WERI-Rb-1 (cell line): Measurements from ENCODE around the gene ITPR2.

Source experiments
- DNase-seq: peaks from one replicate; pipeline ENCODE4 v3.0.0-alpha.2; 2020
- H3K27ac ChIP-seq: fragments of 250-450 bp; sonication (Bioruptor Pico); 2 replicates; pipeline ENCODE4 v1.5.1; 2020; ENCODE audit warnings: mild to moderate bottlenecking, moderate library complexity
- H3K27me3 ChIP-seq: fragments of 250-450 bp; sonication (Bioruptor Pico); 2 replicates; pipeline ENCODE4 v1.5.1; 2021; ENCODE audit warnings: mild to moderate bottlenecking, low read depth, moderate library complexity; ENCODE audit not compliant: insufficient read depth, severe bottlenecking
- H3K36me3 ChIP-seq: fragments of 250-450 bp; sonication (Bioruptor Pico); 2 replicates; pipeline ENCODE4 v1.5.1; 2020; ENCODE audit warnings: mild to moderate bottlenecking, moderate library complexity
- H3K4me3 ChIP-seq: 2 replicates; pipeline ENCODE4 v1.5.1; 2011; ENCODE audit warnings: low read depth, mild to moderate bottlenecking, control low read depth, low read length
- H3K9me3 ChIP-seq: fragments of 250-450 bp; sonication (Bioruptor Pico); 2 replicates; pipeline ENCODE4 v1.5.1; 2021; ENCODE audit warnings: mild to moderate bottlenecking, moderate library complexity; ENCODE audit not compliant: severe bottlenecking
- CTCF ChIP-seq: IDR thresholded peaks from 2 replicates; pipeline ENCODE4 v1.5.1; 2011; ENCODE audit warnings: low read depth, mild to moderate bottlenecking, control low read depth, inconsistent platforms, low read length

ITPR2 gene

GRCh38 chr12:26554332-26554731, 278.7 kb downstream of the ITPR2 start:
- no peaks in the 10 kb centered on the region for H3K36me3 ChIP-seq
- H3K27ac ChIP-seq: no peak overlapping the region
- no peak for DNase-seq
- no peaks in the 10 kb centered on the region for H3K27me3 ChIP-seq
- no peaks in the 10 kb centered on the region for H3K9me3 ChIP-seq
- no peak for TF ChIP-seq CTCF
- no peak overlapping the region for H3K4me3 ChIP-seq

- DNase-seq: no peak
- no peak overlapping the region for H3K4me3 ChIP-seq
- H3K27ac ChIP-seq: no peak overlapping the region
- no peak for TF ChIP-seq CTCF
- no peaks in the 10 kb centered on the region for H3K36me3 ChIP-seq
- no peaks in the 10 kb centered on the region for H3K27me3 ChIP-seq
- no peaks in the 10 kb centered on the region for H3K9me3 ChIP-seq
These were observed 281.6 kb downstream of the ITPR2 start for GRCh38 chr12:26551385-26551784.

- no peak for DNase-seq
- H3K4me3 ChIP-seq: no peak overlapping the region
These were observed 284.8 kb downstream of the ITPR2 start for GRCh38 chr12:26548227-26548626.

GRCh38 chr12:26546535-26547314, 286.3 kb downstream of the ITPR2 start:
- Histone ChIP-seq H3K36me3 (no peaks in the 10 kb centered on the region), H3K9me3 (no peaks in the 10 kb centered on the region), H3K4me3 (no peak overlapping the region), H3K27me3 (no peaks in the 10 kb centered on the region), H3K27ac (no peak overlapping the region)
- no peak for TF ChIP-seq CTCF
- no peak for DNase-seq

More at GRCh38 chr12:26548227-26548626, 284.8 kb downstream of the ITPR2 start:
- TF ChIP-seq CTCF: no peak
- Histone ChIP-seq H3K27ac (no peak overlapping the region), H3K36me3 (no peaks in the 10 kb centered on the region), H3K27me3 (no peaks in the 10 kb centered on the region), H3K9me3 (no peaks in the 10 kb centered on the region)

GRCh38 chr12:26539131-26539530, 293.9 kb downstream of the ITPR2 start:
- Histone ChIP-seq H3K27me3 (no peaks in the 10 kb centered on the region), H3K27ac (no peak overlapping the region), H3K9me3 (no peaks in the 10 kb centered on the region), H3K36me3 (no peaks in the 10 kb centered on the region), H3K4me3 (no peak overlapping the region)
- DNase-seq: no peak
- TF ChIP-seq CTCF: no peak

- no peak for DNase-seq
- no peak for TF ChIP-seq CTCF
- H3K9me3 ChIP-seq: no peaks in the 10 kb centered on the region
- no peaks in the 10 kb centered on the region for H3K36me3 ChIP-seq
- no peak overlapping the region for H3K27ac ChIP-seq
- no peak overlapping the region for H3K4me3 ChIP-seq
- no peaks in the 10 kb centered on the region for H3K27me3 ChIP-seq
These were observed 295.3 kb downstream of the ITPR2 start for GRCh38 chr12:26537651-26538050.
